Sigmoid colon (tissue), 7 donors: ENCODE data around the gene PRR12. TPM values are rescaled to one million over a fixed set of nuclear protein-coding genes. Genes with fewer than 3 reads are reported as not detected.

Source experiments
- DNase-seq: peaks from one replicate; pipeline ENCODE4 v3.0.0-alpha.2; 2019
- H3K27ac ChIP-seq, 4 donors: fragments of 200-600 bp; sonication (generic); one replicate each; pipeline ENCODE4 v1.5.1; 2016 to 2019; ENCODE audit warnings: mild to moderate bottlenecking in 1 of 4
- H3K27me3 ChIP-seq, 3 donors: fragments of 200-600 bp; sonication (generic); one replicate each; pipeline ENCODE4 v1.5.1; 2019; ENCODE audit warnings: mild to moderate bottlenecking in 1 of 3
- H3K36me3 ChIP-seq, 4 donors: fragments of 200-600 bp; sonication (generic); one replicate each; pipeline ENCODE4 v1.5.1; 2016 to 2019
- H3K4me1 ChIP-seq, 4 donors: fragments of 200-600 bp; sonication (generic); one replicate each; pipeline ENCODE4 v1.5.1; 2017 to 2019
- H3K4me3 ChIP-seq, 4 donors: fragments of 200-600 bp; sonication (generic); one replicate each; pipeline ENCODE4 v1.5.1; 2017 to 2019; ENCODE audit warnings: mild to moderate bottlenecking in 2 of 4, moderate library complexity in 1 of 4
- H3K9me3 ChIP-seq, 4 donors: fragments of 200-600 bp in 3 of 4; sonication (generic) in 3 of 4; one replicate each; pipeline versions ENCODE4 v1.5.1 to v1.6.1; 2013 to 2019
- EP300 ChIP-seq, 4 donors: sonication (generic); formaldehyde crosslinking; IDR thresholded peaks; one replicate each; pipeline ENCODE4 v1.6.1; 2017; ENCODE audit warnings: antibody characterized with exemption in 4 of 4
- POLR2A ChIP-seq, 2 donors: fragments of 450-650 bp; IDR thresholded peaks; one replicate each; pipeline ENCODE4 v1.6.1; 2016; ENCODE audit warnings: antibody characterized with exemption in 2 of 2, mild to moderate bottlenecking in 2 of 2, moderate library complexity in 2 of 2
- POLR2AphosphoS5 ChIP-seq, 4 donors: sonication (generic); formaldehyde crosslinking; IDR thresholded peaks; one replicate each; pipeline ENCODE4 v1.6.1; 2017; ENCODE audit warnings: antibody characterized with exemption in 4 of 4
- WGBS, 2 donors: extraction: QIAGEN DNeasy Blood & Tissue Kit; methylation state at CpG; one replicate each; pipeline ENCODE4 v1.1.7; 2013; 5-methylcytosine and 5-hydroxymethylcytosine counted together
- intact Hi-C: fragments of 100-400 bp; cut with DNase I; formaldehyde crosslinking; loops from one replicate; pipeline ENCODE4 v1.15.1; 2023
- polyA plus RNA-seq, 3 donors: library from polyadenylated mRNA; stranded (reverse); fragments of 200-250 nt; gene quantifications; one replicate each; pipeline ENCODE4 v1.2.3, GENCODE V29; 2013
- total RNA-seq, 4 donors: library from RNA; depleted of rRNA; stranded (reverse); fragments of >200 nt; gene quantifications; one replicate each; pipeline ENCODE4 v1.1.0, GENCODE V29; 2016
- TF ChIP-seq, protein P1 (sequence below), 4 experiments: fragments of 450-650 bp in 3 of 4; fragments of 200-600 bp in 1 of 4; IDR thresholded peaks; one replicate each; pipeline ENCODE4 v1.5.1; 2016 to 2019; ENCODE audit warnings: antibody characterized with exemption in 4 of 4, mild to moderate bottlenecking in 3 of 4, moderate library complexity in 2 of 4
- donor health status: healthy with polysubstance abuse.
- donor health status: Bipolar disorder and iron deficiency.
- donor health status: healthy.

PRR12 gene
- total and polyA plus RNA-seq, 7 donors, result 3.0 to 20.4 (median 5.7) TPM

DNA sequence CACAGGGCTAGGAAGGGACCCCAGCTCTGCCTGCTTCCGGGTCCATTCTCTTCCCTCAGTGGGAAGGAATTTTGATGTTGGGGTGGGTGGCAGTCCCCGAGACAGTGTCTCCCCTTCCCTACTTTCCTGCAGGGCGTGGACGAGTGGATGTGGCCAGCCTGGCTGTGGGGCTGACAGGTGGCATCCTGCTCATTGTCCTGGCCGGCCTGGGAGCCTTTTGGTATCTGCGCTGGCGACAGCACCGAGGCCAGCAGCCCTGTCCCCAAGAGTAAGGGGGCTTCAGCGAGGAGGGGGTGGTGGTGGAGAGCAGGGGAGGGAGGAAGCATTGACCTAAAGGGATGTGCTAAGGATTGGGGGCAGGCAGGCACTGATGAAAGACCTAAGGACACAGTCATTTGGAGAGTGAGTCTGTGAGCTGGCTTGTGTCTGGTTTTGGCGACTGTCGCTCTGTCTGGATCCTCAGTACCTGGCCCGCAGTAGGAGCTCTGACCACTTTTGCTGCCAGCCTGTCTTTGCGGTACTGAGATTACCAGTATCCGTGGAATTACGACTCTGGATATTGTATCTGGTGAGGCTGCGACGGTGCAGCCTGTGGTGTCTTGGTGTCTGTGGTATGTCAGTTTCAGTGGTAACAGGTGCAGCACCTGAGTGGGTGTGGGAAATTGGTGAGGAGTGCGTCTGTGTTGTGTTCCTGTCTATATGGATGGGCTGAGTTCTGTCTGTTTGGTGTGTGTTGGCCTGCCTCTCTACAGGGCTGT, 2.4 kb upstream of the PRR12 start:
- DNase-seq, result no peak
- Histone ChIP-seq H3K27me3 (no peaks in the 10 kb centered on the region), H3K9me3 (no peaks in the 10 kb centered on the region), H3K4me1 (peaks cover 0 to 28% (median 16%) of the 10 kb centered on the region in 4 donors), H3K36me3 (no peaks in the 10 kb centered on the region), H3K4me3 (no peak overlapping the region), H3K27ac (no peak overlapping the region)
- no peak for TF ChIP-seq EP300 (IDR thresholded peaks at IDR 0.05)
- no peak for TF ChIP-seq POLR2A (IDR thresholded peaks at IDR 0.05)
- no peak for TF ChIP-seq POLR2AphosphoS5 (IDR thresholded peaks at IDR 0.05)
- intact Hi-C loops, result no loop called here
- 80 to 88% methylated on average over 18 of the region's 18 CpGs for WGBS, 2 donors

DNA sequence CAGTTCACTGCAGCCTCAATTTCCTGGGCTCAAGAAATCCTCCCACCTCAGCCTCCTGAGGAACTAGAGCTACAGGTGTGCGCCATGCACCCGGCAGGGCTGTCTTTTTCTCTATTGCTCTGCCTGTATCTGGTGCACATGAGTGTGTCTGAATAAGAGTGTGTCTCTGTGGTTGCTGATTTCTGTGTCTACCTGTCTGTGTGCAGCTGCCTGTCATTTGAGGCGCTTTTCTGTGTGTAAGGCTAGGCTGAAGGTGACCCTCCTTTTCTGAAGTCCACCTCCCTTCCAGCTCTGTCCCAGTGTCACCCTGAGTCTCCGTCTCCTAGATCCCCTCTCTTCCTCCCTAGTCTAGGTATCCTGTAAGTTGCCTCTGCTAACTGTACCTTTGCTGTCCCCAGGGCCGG, 1.5 kb upstream of the PRR12 start:
- intact Hi-C loops, result no loop called here
- no peaks in the 10 kb centered on the region for H3K9me3 ChIP-seq
- TF ChIP-seq POLR2AphosphoS5 (IDR thresholded peaks at IDR 0.05), result no peak
- TF ChIP-seq EP300 (IDR thresholded peaks at IDR 0.05), result no peak
- no peak for TF ChIP-seq POLR2A (IDR thresholded peaks at IDR 0.05)
- TF ChIP-seq, protein P1, sequence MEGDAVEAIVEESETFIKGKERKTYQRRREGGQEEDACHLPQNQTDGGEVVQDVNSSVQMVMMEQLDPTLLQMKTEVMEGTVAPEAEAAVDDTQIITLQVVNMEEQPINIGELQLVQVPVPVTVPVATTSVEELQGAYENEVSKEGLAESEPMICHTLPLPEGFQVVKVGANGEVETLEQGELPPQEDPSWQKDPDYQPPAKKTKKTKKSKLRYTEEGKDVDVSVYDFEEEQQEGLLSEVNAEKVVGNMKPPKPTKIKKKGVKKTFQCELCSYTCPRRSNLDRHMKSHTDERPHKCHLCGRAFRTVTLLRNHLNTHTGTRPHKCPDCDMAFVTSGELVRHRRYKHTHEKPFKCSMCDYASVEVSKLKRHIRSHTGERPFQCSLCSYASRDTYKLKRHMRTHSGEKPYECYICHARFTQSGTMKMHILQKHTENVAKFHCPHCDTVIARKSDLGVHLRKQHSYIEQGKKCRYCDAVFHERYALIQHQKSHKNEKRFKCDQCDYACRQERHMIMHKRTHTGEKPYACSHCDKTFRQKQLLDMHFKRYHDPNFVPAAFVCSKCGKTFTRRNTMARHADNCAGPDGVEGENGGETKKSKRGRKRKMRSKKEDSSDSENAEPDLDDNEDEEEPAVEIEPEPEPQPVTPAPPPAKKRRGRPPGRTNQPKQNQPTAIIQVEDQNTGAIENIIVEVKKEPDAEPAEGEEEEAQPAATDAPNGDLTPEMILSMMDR (IDR thresholded peaks at IDR 0.05), result no peak
- DNase-seq, result no peak
- peaks cover 0 to 36% (median 23%) of the 10 kb centered on the region in 4 donors for H3K4me1 ChIP-seq
- peak overlapping the region; percentile 92 to 97 (median 96) for H3K27ac ChIP-seq
- peaks cover 2 to 5% (median 4%) of the 10 kb centered on the region in 4 donors for H3K36me3 ChIP-seq
- no peaks in the 10 kb centered on the region for H3K27me3 ChIP-seq
- 29 to 52% methylated on average over 5 of the region's 5 CpGs for WGBS, 2 donors
- peak overlapping the region in 3 of 4 donors; percentile 88 to 95 (median 89) for H3K4me3 ChIP-seq

DNA sequence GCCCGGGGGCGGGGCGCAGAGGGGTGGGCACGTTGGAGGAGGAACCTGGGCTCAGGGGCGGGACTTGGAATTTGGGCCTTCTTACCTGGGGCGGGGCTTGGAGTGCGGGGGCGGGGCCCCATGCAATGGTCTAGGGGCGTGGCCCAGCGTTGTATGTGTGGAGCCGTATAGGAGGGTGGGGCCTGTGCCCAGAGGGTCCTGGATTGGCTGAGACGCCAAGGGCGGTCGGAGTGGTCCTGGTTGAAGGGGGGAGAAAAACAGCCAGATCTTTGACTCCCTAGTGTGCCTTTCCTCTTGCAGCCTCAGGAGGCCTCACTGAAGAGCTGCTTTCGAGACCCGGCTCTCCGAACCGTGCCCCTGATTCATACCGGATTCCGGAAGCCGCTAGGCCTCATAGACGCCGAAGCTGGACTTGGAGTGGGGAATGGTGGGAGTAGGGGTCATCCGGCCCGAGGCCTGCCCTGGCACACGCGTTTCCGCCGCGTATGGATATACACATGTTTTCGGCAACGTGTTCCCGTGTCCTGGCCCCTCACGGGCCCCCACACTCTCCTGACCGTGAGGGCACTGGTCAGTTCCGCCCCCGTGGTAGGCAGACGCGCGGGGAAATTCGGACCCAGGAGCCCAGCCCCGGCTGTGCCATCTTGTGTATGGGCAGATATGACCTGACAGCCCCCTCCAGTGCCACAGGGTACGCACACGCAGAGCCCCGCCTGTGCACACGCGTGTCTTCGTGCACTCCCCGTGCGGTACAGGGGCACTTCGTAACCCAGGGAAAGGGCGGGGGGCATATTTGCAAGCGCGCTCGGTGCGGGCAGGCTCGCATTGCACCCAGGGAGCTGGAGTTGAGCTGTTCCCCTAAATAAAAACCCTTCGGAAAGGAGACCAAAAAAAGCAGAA, 661 bp upstream of the PRR12 start:
- Histone ChIP-seq H3K36me3 (peaks cover 9 to 13% (median 12%) of the 10 kb centered on the region in 4 donors), H3K4me3 (peak overlapping the region; percentile 71 to 95 (median 88)), H3K9me3 (no peaks in the 10 kb centered on the region), H3K27me3 (no peaks in the 10 kb centered on the region), H3K4me1 (peaks cover 0 to 43% (median 26%) of the 10 kb centered on the region in 4 donors), H3K27ac (peak overlapping the region; percentile 92 to 97 (median 96))
- 1% methylated on average over 58 of the region's 58 CpGs for WGBS, 2 donors
- intact Hi-C loops, result loop anchor here (5.0 kb wide), 2 partner anchors 87 to 718 kb away; partner anchors contain the start of genes PPP1R15A and PRMT1
- peak; percentile 96 for DNase-seq
- peak; percentile 51 to 87 (median 81) for TF ChIP-seq POLR2AphosphoS5 (IDR thresholded peaks at IDR 0.05)
- no peak for TF ChIP-seq EP300 (IDR thresholded peaks at IDR 0.05)
- TF ChIP-seq, protein P1 (IDR thresholded peaks at IDR 0.05), result peak in 2 of 4 experiments; percentile 7 to 20
- peak; percentile 59 to 77 for TF ChIP-seq POLR2A (IDR thresholded peaks at IDR 0.05)

- H3K9me3 ChIP-seq, result no peaks in the 10 kb centered on the region
- intact Hi-C loops, result loop anchor here (1.0 to 5.0 kb wide), 3 partner anchors 49 to 720 kb away; partner anchors contain the start of genes PPP1R15A and PRMT1
- H3K4me1 ChIP-seq, result peaks cover 0 to 45% (median 27%) of the 10 kb centered on the region in 4 donors
- no peaks in the 10 kb centered on the region for H3K27me3 ChIP-seq
- DNase-seq, result peak; percentile 74
- WGBS, 2 donors, result 1% methylated on average over 51 of the region's 51 CpGs
- TF ChIP-seq, protein P1 (IDR thresholded peaks at IDR 0.05), result no peak
- no peak for TF ChIP-seq POLR2AphosphoS5 (IDR thresholded peaks at IDR 0.05)
- TF ChIP-seq POLR2A (IDR thresholded peaks at IDR 0.05), result no peak
- no peak for TF ChIP-seq EP300 (IDR thresholded peaks at IDR 0.05)
- H3K27ac ChIP-seq, result peak overlapping the region; percentile 92 to 97 (median 96)
- H3K4me3 ChIP-seq, result peak overlapping the region; percentile 71 to 95 (median 88)
- H3K36me3 ChIP-seq, result peaks cover 15 to 29% (median 28%) of the 10 kb centered on the region in 4 donors
Measured at GRCh38 chr19:49591731-49592485, 926 bp downstream of the PRR12 start.
